HEK293 (cell line): ENCODE results near the gene TNNC2.

ENCODE experiments used
- ATF2 ChIP-seq: fragments of 450-650 bp; formaldehyde crosslinking; IDR thresholded peaks from 2 replicates; pipeline ENCODE4 v1.5.1; 2016; ENCODE audit warnings: missing biosample characterization, missing genetic modification characterization, low read depth
- PRDM1 ChIP-seq: fragments of 450-650 bp; formaldehyde crosslinking; IDR thresholded peaks from 2 replicates; pipeline ENCODE4; 2016; ENCODE audit warnings: missing biosample characterization, missing genetic modification characterization
- REPIN1 ChIP-seq: fragments of 450-650 bp; formaldehyde crosslinking; IDR thresholded peaks from 2 replicates; pipeline ENCODE4 v1.5.1; 2017; ENCODE audit warnings: missing biosample characterization, missing genetic modification characterization, low read depth
- SALL2 ChIP-seq: fragments of 450-650 bp; formaldehyde crosslinking; IDR thresholded peaks from 2 replicates; pipeline ENCODE4 v1.5.0; 2017; ENCODE audit warnings: missing biosample characterization, mild to moderate bottlenecking, missing genetic modification characterization, borderline replicate concordance
- WT1 ChIP-seq: fragments of 450-650 bp; formaldehyde crosslinking; IDR thresholded peaks from 2 replicates; pipeline ENCODE4 v1.5.1; 2016; ENCODE audit warnings: missing biosample characterization, missing genetic modification characterization
- ZBTB17 ChIP-seq: fragments of 450-650 bp; formaldehyde crosslinking; IDR thresholded peaks from 2 replicates; pipeline ENCODE4 v1.5.1; 2016; ENCODE audit warnings: missing biosample characterization, missing genetic modification characterization
- ZBTB48 ChIP-seq: fragments of 450-650 bp; formaldehyde crosslinking; IDR thresholded peaks from 2 replicates; pipeline ENCODE4 v1.5.1; 2016; ENCODE audit warnings: missing biosample characterization, missing genetic modification characterization
- ZBTB8A ChIP-seq: fragments of 450-650 bp; formaldehyde crosslinking; IDR thresholded peaks from 2 replicates; pipeline ENCODE4 v1.5.1; 2016; ENCODE audit warnings: missing biosample characterization, missing genetic modification characterization
- ZEB2 ChIP-seq: fragments of 450-650 bp; formaldehyde crosslinking; IDR thresholded peaks from 2 replicates; pipeline ENCODE4 v1.5.1; 2016; ENCODE audit warnings: missing biosample characterization, missing genetic modification characterization
- ZNF138 ChIP-seq: fragments of 450-650 bp; formaldehyde crosslinking; IDR thresholded peaks from 2 replicates; pipeline ENCODE4 v1.5.1; 2016; ENCODE audit warnings: missing biosample characterization, missing genetic modification characterization, borderline replicate concordance
- ZNF18 ChIP-seq: fragments of 450-650 bp; formaldehyde crosslinking; IDR thresholded peaks from 2 replicates; pipeline ENCODE4 v1.5.1; 2016; ENCODE audit warnings: missing biosample characterization, missing genetic modification characterization
- ZNF184 ChIP-seq: fragments of 450-650 bp; IDR thresholded peaks from 2 replicates; pipeline ENCODE4 v1.5.1; 2018; ENCODE audit warnings: missing biosample characterization, mild to moderate bottlenecking, missing genetic modification characterization
- ZNF311 ChIP-seq: fragments of 450-650 bp; formaldehyde crosslinking; IDR thresholded peaks from 2 replicates; pipeline ENCODE4 v1.5.1; 2017; ENCODE audit warnings: missing biosample characterization, missing genetic modification characterization, borderline replicate concordance
- ZNF366 ChIP-seq: fragments of 450-650 bp; formaldehyde crosslinking; conservative IDR thresholded peaks from 2 replicates; pipeline ENCODE4 v1.5.1; 2016; ENCODE audit warnings: missing biosample characterization, missing genetic modification characterization
- ZNF37A ChIP-seq: fragments of 450-650 bp; IDR thresholded peaks from 2 replicates; pipeline ENCODE4 v1.5.1; 2018; ENCODE audit warnings: missing biosample characterization, missing genetic modification characterization
- ZNF394 ChIP-seq: fragments of 450-650 bp; formaldehyde crosslinking; IDR thresholded peaks from 2 replicates; pipeline ENCODE4 v1.5.1; 2016; ENCODE audit warnings: missing biosample characterization, missing genetic modification characterization, mild to moderate bottlenecking, moderate library complexity, borderline replicate concordance
- ZNF404 ChIP-seq: fragments of 450-650 bp; formaldehyde crosslinking; IDR thresholded peaks from 2 replicates; pipeline ENCODE4 v1.5.1; 2017; ENCODE audit warnings: missing biosample characterization, missing genetic modification characterization
- ZNF488 ChIP-seq: fragments of 450-650 bp; formaldehyde crosslinking; IDR thresholded peaks from 2 replicates; pipeline ENCODE4 v1.5.1; 2016; ENCODE audit warnings: missing biosample characterization, missing genetic modification characterization
- ZNF530 ChIP-seq: fragments of 450-650 bp; formaldehyde crosslinking; IDR thresholded peaks from 2 replicates; pipeline ENCODE4 v1.5.1; 2016; ENCODE audit warnings: low read depth, missing biosample characterization, missing genetic modification characterization
- ZNF548 ChIP-seq: fragments of 450-650 bp; formaldehyde crosslinking; IDR thresholded peaks from 2 replicates; pipeline ENCODE4 v1.5.1; 2016; ENCODE audit warnings: missing biosample characterization, missing genetic modification characterization
- ZNF600 ChIP-seq: fragments of 450-650 bp; formaldehyde crosslinking; IDR thresholded peaks from 2 replicates; pipeline ENCODE4 v1.5.1; 2016; ENCODE audit warnings: missing biosample characterization, missing genetic modification characterization
- ZNF670 ChIP-seq: fragments of 450-650 bp; formaldehyde crosslinking; IDR thresholded peaks from 2 replicates; pipeline ENCODE4 v1.5.1; 2016; ENCODE audit warnings: missing biosample characterization, missing genetic modification characterization, low read depth
- ZNF837 ChIP-seq: fragments of 450-650 bp; formaldehyde crosslinking; IDR thresholded peaks from 2 replicates; pipeline ENCODE4 v1.5.1; 2016; ENCODE audit warnings: missing biosample characterization, missing genetic modification characterization
- TF ChIP-seq, protein P1 (sequence below): fragments of 450-650 bp; formaldehyde crosslinking; IDR thresholded peaks from 2 replicates; pipeline ENCODE4 v1.5.1; 2017; ENCODE audit warnings: missing biosample characterization, missing genetic modification characterization
- TF ChIP-seq, protein P2 (sequence below): fragments of 450-650 bp; formaldehyde crosslinking; IDR thresholded peaks from 2 replicates; pipeline ENCODE4 v1.5.1; 2016; ENCODE audit warnings: missing biosample characterization, missing genetic modification characterization, borderline replicate concordance

Gene TNNC2

GRCh38 chr20:45860560-45861220 is 33.6 kb upstream of the TNNC2 start (continued):
- no peak for TF ChIP-seq PRDM1
- TF ChIP-seq ZNF138 (tag by site-specific recombination): no peak
- TF ChIP-seq ZNF600 (tag by site-specific recombination): peak; percentile 47
- no peak for TF ChIP-seq ZNF404 (tag by site-specific recombination)
- TF ChIP-seq ZBTB17 (tag by site-specific recombination): peak; percentile 55
- TF ChIP-seq ZBTB48 (tag by site-specific recombination): peak; percentile 59
- no peak for TF ChIP-seq SALL2
- no peak for TF ChIP-seq ZNF837 (tag by site-specific recombination)
- no peak for TF ChIP-seq ZNF311 (tag by site-specific recombination)
- TF ChIP-seq ZNF530 (tag by site-specific recombination): no peak
- TF ChIP-seq ZEB2 (tag by site-specific recombination): peak; percentile 56; the same call in 1 of the 2 replicates
- 0 out of 2 replicates have a peak, but pooled peaks have one; percentile 45 for TF ChIP-seq ZNF18
- TF ChIP-seq, protein P1, sequence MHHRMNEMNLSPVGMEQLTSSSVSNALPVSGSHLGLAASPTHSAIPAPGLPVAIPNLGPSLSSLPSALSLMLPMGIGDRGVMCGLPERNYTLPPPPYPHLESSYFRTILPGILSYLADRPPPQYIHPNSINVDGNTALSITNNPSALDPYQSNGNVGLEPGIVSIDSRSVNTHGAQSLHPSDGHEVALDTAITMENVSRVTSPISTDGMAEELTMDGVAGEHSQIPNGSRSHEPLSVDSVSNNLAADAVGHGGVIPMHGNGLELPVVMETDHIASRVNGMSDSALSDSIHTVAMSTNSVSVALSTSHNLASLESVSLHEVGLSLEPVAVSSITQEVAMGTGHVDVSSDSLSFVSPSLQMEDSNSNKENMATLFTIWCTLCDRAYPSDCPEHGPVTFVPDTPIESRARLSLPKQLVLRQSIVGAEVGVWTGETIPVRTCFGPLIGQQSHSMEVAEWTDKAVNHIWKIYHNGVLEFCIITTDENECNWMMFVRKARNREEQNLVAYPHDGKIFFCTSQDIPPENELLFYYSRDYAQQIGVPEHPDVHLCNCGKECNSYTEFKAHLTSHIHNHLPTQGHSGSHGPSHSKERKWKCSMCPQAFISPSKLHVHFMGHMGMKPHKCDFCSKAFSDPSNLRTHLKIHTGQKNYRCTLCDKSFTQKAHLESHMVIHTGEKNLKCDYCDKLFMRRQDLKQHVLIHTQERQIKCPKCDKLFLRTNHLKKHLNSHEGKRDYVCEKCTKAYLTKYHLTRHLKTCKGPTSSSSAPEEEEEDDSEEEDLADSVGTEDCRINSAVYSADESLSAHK (tag by site-specific recombination): no peak
- no peak; the same call in 1 of the 2 replicates for TF ChIP-seq ZNF394 (tag by site-specific recombination)
- no peak for TF ChIP-seq ZNF548
- peak; percentile 28; the same call in 1 of the 2 replicates for TF ChIP-seq ATF2 (tag by site-specific recombination)
- TF ChIP-seq ZNF37A (tag by site-specific recombination): no peak
- TF ChIP-seq REPIN1 (tag by site-specific recombination): no peak
- TF ChIP-seq ZNF488: no peak
- peak; percentile 74; the same call in 1 of the 2 replicates for TF ChIP-seq ZNF184
- no peak for TF ChIP-seq ZNF670
- peak; percentile 78 for TF ChIP-seq WT1 (tag by site-specific recombination)
- TF ChIP-seq ZNF366 (tag by site-specific recombination): peak; percentile 82
- TF ChIP-seq ZBTB8A (tag by site-specific recombination): no peak
- TF ChIP-seq, protein P2, sequence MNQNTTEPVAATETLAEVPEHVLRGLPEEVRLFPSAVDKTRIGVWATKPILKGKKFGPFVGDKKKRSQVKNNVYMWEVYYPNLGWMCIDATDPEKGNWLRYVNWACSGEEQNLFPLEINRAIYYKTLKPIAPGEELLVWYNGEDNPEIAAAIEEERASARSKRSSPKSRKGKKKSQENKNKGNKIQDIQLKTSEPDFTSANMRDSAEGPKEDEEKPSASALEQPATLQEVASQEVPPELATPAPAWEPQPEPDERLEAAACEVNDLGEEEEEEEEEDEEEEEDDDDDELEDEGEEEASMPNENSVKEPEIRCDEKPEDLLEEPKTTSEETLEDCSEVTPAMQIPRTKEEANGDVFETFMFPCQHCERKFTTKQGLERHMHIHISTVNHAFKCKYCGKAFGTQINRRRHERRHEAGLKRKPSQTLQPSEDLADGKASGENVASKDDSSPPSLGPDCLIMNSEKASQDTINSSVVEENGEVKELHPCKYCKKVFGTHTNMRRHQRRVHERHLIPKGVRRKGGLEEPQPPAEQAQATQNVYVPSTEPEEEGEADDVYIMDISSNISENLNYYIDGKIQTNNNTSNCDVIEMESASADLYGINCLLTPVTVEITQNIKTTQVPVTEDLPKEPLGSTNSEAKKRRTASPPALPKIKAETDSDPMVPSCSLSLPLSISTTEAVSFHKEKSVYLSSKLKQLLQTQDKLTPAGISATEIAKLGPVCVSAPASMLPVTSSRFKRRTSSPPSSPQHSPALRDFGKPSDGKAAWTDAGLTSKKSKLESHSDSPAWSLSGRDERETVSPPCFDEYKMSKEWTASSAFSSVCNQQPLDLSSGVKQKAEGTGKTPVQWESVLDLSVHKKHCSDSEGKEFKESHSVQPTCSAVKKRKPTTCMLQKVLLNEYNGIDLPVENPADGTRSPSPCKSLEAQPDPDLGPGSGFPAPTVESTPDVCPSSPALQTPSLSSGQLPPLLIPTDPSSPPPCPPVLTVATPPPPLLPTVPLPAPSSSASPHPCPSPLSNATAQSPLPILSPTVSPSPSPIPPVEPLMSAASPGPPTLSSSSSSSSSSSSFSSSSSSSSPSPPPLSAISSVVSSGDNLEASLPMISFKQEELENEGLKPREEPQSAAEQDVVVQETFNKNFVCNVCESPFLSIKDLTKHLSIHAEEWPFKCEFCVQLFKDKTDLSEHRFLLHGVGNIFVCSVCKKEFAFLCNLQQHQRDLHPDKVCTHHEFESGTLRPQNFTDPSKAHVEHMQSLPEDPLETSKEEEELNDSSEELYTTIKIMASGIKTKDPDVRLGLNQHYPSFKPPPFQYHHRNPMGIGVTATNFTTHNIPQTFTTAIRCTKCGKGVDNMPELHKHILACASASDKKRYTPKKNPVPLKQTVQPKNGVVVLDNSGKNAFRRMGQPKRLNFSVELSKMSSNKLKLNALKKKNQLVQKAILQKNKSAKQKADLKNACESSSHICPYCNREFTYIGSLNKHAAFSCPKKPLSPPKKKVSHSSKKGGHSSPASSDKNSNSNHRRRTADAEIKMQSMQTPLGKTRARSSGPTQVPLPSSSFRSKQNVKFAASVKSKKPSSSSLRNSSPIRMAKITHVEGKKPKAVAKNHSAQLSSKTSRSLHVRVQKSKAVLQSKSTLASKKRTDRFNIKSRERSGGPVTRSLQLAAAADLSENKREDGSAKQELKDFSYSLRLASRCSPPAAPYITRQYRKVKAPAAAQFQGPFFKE (tag by site-specific recombination): no peak
